WERI-Rb-1 (cell line): ENCODE measurements around the gene MRPL10.

Source experiments
- DNase-seq: peaks from one replicate; pipeline ENCODE4 v3.0.0-alpha.2; 2020
- H3K27ac ChIP-seq: fragments of 250-450 bp; sonication (Bioruptor Pico); 2 replicates; pipeline ENCODE4 v1.5.1; 2020; ENCODE audit warnings: mild to moderate bottlenecking, moderate library complexity
- H3K27me3 ChIP-seq: fragments of 250-450 bp; sonication (Bioruptor Pico); 2 replicates; pipeline ENCODE4 v1.5.1; 2021; ENCODE audit warnings: mild to moderate bottlenecking, low read depth, moderate library complexity; ENCODE audit not compliant: insufficient read depth, severe bottlenecking
- H3K36me3 ChIP-seq: fragments of 250-450 bp; sonication (Bioruptor Pico); 2 replicates; pipeline ENCODE4 v1.5.1; 2020; ENCODE audit warnings: mild to moderate bottlenecking, moderate library complexity
- H3K4me3 ChIP-seq: 2 replicates; pipeline ENCODE4 v1.5.1; 2011; ENCODE audit warnings: low read depth, mild to moderate bottlenecking, control low read depth, low read length
- H3K9me3 ChIP-seq: fragments of 250-450 bp; sonication (Bioruptor Pico); 2 replicates; pipeline ENCODE4 v1.5.1; 2021; ENCODE audit warnings: mild to moderate bottlenecking, moderate library complexity; ENCODE audit not compliant: severe bottlenecking
- CTCF ChIP-seq: IDR thresholded peaks from 2 replicates; pipeline ENCODE4 v1.5.1; 2011; ENCODE audit warnings: low read depth, mild to moderate bottlenecking, control low read depth, inconsistent platforms, low read length

Gene MRPL10

DNA sequence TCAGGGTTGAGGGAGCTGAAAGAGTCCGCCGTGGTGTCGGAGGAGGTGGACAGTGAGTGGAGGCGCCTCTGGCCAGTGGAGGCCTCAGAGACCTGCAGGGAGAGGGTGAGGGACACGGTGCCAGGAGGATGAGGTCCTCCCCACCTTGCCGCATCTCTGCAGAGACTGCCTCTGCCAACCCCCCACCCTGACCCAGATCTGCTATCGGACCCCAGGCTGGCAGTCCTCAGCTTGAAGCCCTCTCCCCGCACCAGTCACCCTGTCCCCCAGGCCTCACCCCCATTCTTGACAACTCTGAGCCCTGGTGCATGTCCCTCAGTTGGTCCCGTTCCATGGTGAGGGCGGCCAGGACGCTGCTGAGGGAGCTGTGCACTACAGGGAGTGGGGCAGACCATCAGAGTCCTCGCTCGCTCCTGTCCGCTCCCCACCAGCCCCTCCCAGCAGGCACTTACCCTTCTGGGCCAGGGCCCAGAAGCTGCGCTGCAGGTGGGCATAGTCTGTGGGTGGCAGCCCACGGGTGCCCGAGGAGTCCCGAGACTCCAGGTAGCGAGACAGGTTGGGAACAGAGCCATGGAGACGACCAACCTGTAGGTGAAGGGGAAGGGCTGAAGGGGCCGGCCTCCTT lies 15.1 kb downstream of the MRPL10 start:
- no peak for TF ChIP-seq CTCF
- H3K9me3 ChIP-seq: no peaks in the 10 kb centered on the region
- H3K27me3 ChIP-seq: no peaks in the 10 kb centered on the region
- H3K27ac ChIP-seq: no peak overlapping the region
- peaks cover 49% of the 10 kb centered on the region for H3K36me3 ChIP-seq
- DNase-seq: no peak
- no peak overlapping the region for H3K4me3 ChIP-seq

GRCh38 chr17:47815106-47815918 lies 16.0 kb downstream of the MRPL10 start:
- no peak overlapping the region for H3K4me3 ChIP-seq
- no peak for TF ChIP-seq CTCF
- H3K27ac ChIP-seq: no peak overlapping the region
- H3K36me3 ChIP-seq: peaks cover 49% of the 10 kb centered on the region
- no peaks in the 10 kb centered on the region for H3K9me3 ChIP-seq
- DNase-seq: no peak
- no peaks in the 10 kb centered on the region for H3K27me3 ChIP-seq

DNA sequence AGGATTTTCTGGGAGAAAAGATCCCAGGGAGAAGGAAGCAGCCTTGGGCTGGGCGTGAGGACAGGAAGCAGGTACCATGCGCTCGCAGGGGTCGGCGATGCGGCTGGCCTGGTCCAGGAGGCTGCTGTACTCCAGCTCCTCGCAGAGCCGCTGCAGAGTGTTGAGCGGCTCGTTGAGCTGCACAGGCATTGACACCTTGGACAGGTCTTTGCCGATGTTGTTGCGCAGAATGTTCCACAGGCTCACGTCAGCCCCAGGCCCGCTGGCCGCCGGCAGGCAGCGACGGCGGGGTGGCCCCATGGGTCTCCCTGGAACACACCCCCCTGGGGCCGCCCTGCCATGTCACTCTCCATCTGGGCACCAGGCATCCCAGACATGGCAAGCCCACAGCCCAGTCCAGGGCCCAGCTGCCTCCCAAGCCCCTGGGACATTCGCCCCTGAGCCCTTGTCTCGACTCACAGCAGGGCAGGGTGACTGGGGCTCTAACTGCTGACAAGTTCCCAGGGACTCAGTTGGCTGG lies 17.8 kb downstream of the MRPL10 start:
- Histone ChIP-seq H3K4me3 (no peak overlapping the region), H3K27ac (no peak overlapping the region), H3K27me3 (no peaks in the 10 kb centered on the region), H3K9me3 (no peaks in the 10 kb centered on the region), H3K36me3 (peaks cover 53% of the 10 kb centered on the region)
- no peak for TF ChIP-seq CTCF
- DNase-seq: no peak

DNA sequence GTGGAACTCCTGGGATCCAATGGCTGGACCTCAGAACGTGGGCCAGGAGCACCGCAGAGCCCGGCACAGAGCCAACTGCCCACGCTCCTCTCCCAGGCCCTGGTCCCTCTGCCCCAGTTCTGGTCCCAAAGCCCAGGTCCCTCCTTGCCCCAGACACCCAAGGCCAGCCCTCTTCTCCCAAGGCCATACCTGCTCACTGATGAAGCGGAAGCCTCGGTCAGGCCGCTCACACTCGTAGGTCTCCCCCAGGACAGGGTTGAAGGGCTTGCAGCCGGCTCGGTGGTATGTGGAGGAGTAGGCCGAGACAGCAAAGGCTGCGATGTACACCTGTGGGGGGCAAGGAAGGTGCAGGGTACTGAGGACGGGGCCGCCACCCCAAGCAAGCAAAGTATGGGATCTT lies 18.3 kb downstream of the MRPL10 start:
- Histone ChIP-seq H3K9me3 (no peaks in the 10 kb centered on the region), H3K27ac (no peak overlapping the region), H3K4me3 (no peak overlapping the region), H3K36me3 (peaks cover 55% of the 10 kb centered on the region), H3K27me3 (no peaks in the 10 kb centered on the region)
- TF ChIP-seq CTCF: no peak
- DNase-seq: no peak

- DNase-seq: no peak
Measured at GRCh38 chr17:47812146-47812920, 19.0 kb downstream of the MRPL10 start.

More at GRCh38 chr17:47812146-47812920, 19.0 kb downstream of the MRPL10 start:
- no peak for TF ChIP-seq CTCF
- Histone ChIP-seq H3K36me3 (peaks cover 62% of the 10 kb centered on the region), H3K27ac (no peak overlapping the region), H3K4me3 (no peak overlapping the region), H3K9me3 (no peaks in the 10 kb centered on the region), H3K27me3 (no peaks in the 10 kb centered on the region)
